HG03575 (cell line): ENCODE measurements around the gene ASS1.

Experiments
- ATAC-seq: cut with Tn5 transposase; IDR thresholded peaks from one replicate; pipeline ENCODE4 v1.9.1; 2021; ENCODE audit not compliant: unreplicated experiment, insufficient number of reproducible peaks, low FRiP score; ENCODE audit errors: extremely low read depth

The ASS1 gene

GRCh38 chr9:130448771-130449603, 4.2 kb downstream of the ASS1 start:
- no peak for ATAC-seq

- no peak for ATAC-seq
Measured at GRCh38 chr9:130450344-130451003, 5.7 kb downstream of the ASS1 start.

GRCh38 chr9:130451004-130451390, 6.2 kb downstream of the ASS1 start:
- no peak for ATAC-seq

- no peak for ATAC-seq
Measured at GRCh38 chr9:130451509-130452388, 7.0 kb downstream of the ASS1 start.

- no peak for ATAC-seq
Measured at GRCh38 chr9:130452835-130453234, 8.1 kb downstream of the ASS1 start.

GRCh38 chr9:130453487-130453886, 8.7 kb downstream of the ASS1 start:
- no peak for ATAC-seq

GRCh38 chr9:130454096-130454811, 9.5 kb downstream of the ASS1 start:
- ATAC-seq: no peak

- no peak for ATAC-seq
Measured at GRCh38 chr9:130454812-130455325, 10.1 kb downstream of the ASS1 start.

GRCh38 chr9:130458027-130458803, 13.5 kb downstream of the ASS1 start:
- no peak for ATAC-seq

- ATAC-seq: no peak
Measured at GRCh38 chr9:130458804-130459067, 14.0 kb downstream of the ASS1 start.

GRCh38 chr9:130459151-130459550, 14.4 kb downstream of the ASS1 start:
- no peak for ATAC-seq

GRCh38 chr9:130459941-130460669, 15.3 kb downstream of the ASS1 start:
- no peak for ATAC-seq

GRCh38 chr9:130461218-130461630, 16.5 kb downstream of the ASS1 start:
- ATAC-seq: no peak

GRCh38 chr9:130461731-130462130, 17.0 kb downstream of the ASS1 start:
- no peak for ATAC-seq

- ATAC-seq: no peak
Measured at GRCh38 chr9:130462685-130463540, 18.2 kb downstream of the ASS1 start.

GRCh38 chr9:130463763-130464745, 19.3 kb downstream of the ASS1 start:
- ATAC-seq: no peak
